Gastroesophageal sphincter (tissue), 3 donors: ENCODE results near the gene CD28.

Experiments
- EP300 ChIP-seq: sonication (generic); formaldehyde crosslinking; IDR thresholded peaks from one replicate; pipeline ENCODE4 v1.6.1; 2017; ENCODE audit warnings: antibody characterized with exemption, mild to moderate bottlenecking
- POLR2A ChIP-seq, 2 donors: fragments of 450-650 bp; IDR thresholded peaks; one replicate each; pipeline ENCODE4 v1.6.1; 2017; ENCODE audit warnings: antibody characterized with exemption in 2 of 2, mild to moderate bottlenecking in 2 of 2, moderate library complexity in 1 of 2
- POLR2AphosphoS5 ChIP-seq: sonication (generic); formaldehyde crosslinking; IDR thresholded peaks from one replicate; pipeline ENCODE4 v1.6.1; 2017; ENCODE audit warnings: antibody characterized with exemption
- TF ChIP-seq, protein P1 (sequence below), 4 experiments: fragments of 200-600 bp in 2 of 4; fragments of 450-650 bp in 2 of 4; sonication (generic) in 1 of 4; IDR thresholded peaks; one replicate each; pipeline ENCODE4 v1.5.1; 2017 to 2019; ENCODE audit warnings: antibody characterized with exemption in 4 of 4, mild to moderate bottlenecking in 2 of 4, moderate library complexity in 2 of 4

DNA sequence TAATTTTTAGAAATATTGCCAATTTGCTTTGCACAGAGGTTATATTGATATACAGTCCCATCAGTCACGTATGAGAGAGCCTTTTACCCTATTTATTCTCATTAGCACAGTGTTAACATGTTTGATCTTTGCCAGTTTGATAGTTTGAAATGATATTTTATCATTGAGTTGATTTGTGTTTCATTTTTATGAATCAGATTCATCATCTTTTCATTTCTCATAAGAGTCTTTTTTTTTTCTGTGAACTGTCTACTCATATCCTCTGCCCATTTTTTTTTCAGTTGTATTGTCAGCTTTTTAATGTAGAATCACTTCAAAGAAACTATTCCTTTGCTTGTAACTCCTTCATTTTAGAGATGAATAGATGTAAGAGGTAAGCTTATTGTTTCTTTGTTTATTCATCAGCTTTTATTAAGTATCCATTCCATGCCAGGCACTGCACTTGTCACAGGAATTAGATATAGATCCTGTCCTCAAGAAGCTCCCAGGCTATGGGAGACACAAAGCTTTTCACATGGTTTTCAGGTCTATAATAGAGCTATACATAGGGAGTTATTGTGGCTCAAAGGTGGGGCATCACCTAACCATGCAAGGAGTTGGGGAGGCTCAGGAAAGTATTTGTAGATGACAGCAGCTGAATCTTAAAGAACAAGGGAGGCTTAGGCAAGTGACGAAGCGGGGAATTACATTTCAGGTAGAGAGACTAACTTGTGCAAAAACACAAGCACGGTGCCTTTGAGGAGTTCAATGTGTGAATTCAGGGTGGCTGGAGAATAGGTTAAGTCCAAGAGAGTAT lies 42.1 kb downstream of the CD28 start:
- TF ChIP-seq POLR2A (IDR thresholded peaks at IDR 0.05), result no peak
- TF ChIP-seq, protein P1, sequence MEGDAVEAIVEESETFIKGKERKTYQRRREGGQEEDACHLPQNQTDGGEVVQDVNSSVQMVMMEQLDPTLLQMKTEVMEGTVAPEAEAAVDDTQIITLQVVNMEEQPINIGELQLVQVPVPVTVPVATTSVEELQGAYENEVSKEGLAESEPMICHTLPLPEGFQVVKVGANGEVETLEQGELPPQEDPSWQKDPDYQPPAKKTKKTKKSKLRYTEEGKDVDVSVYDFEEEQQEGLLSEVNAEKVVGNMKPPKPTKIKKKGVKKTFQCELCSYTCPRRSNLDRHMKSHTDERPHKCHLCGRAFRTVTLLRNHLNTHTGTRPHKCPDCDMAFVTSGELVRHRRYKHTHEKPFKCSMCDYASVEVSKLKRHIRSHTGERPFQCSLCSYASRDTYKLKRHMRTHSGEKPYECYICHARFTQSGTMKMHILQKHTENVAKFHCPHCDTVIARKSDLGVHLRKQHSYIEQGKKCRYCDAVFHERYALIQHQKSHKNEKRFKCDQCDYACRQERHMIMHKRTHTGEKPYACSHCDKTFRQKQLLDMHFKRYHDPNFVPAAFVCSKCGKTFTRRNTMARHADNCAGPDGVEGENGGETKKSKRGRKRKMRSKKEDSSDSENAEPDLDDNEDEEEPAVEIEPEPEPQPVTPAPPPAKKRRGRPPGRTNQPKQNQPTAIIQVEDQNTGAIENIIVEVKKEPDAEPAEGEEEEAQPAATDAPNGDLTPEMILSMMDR (IDR thresholded peaks at IDR 0.05), result no peak
- TF ChIP-seq POLR2AphosphoS5, result no peak
- TF ChIP-seq EP300, result no peak
